IMR-90 (cell line): ENCODE data around the gene NXN. TPM values are rescaled to one million over a fixed set of nuclear protein-coding genes. Genes with fewer than 3 reads are reported as not detected.

Source experiments
- ATAC-seq: fragments of 200-7000 bp; cut with Tn5 transposase; 2 replicates; pipeline ENCODE4 v1.9.1; 2020; ENCODE audit warnings: low read depth, mild to moderate bottlenecking, moderate library complexity
- BruUV-seq: library from RNA; stranded (reverse); fragments of 400-500 nt; replicated peaks from 2 replicates; lab custom pipeline; 2021; lab: Mats Ljungman, UMichigan
- CTCF ChIA-PET: fragments of 300-600 bp; formaldehyde crosslinking; extraction: SDS; loops from one replicate; lab custom pipeline; 2021; ENCODE audit warnings: antibody characterized with exemption; lab: Yijun Ruan, JAX
- POLR2A ChIA-PET: fragments of 300-600 bp; sonication (Branson Sonifier 250); formaldehyde crosslinking; loops from one replicate; lab custom pipeline; 2022; ENCODE audit warnings: antibody characterized with exemption; ENCODE audit not compliant: unreplicated experiment; lab: Charles Lee
- DNase-seq: peaks from one replicate; pipeline ENCODE4 v3.0.0; 2013
- H2AFZ ChIP-seq: replicated peaks from 2 replicates; pipeline ENCODE3; 2013; ENCODE audit warnings: low read length, mild to moderate bottlenecking; ENCODE audit not compliant: poor library complexity
- H2AK5ac ChIP-seq: 2 replicates; pipeline ENCODE4 v1.6.1; 2013; ENCODE audit warnings: low read depth, low read length, inconsistent platforms
- H2AK9ac ChIP-seq: replicated peaks from 2 replicates; pipeline ENCODE3; 2013; ENCODE audit warnings: mild to moderate bottlenecking, low read depth, low read length, moderate library complexity; ENCODE audit not compliant: poor library complexity
- H2BK120ac ChIP-seq: 2 replicates; pipeline ENCODE4 v1.6.1; 2013; ENCODE audit warnings: low read depth, low read length, inconsistent platforms
- H2BK15ac ChIP-seq: 3 replicates; pipeline ENCODE4 v1.6.1; 2013; ENCODE audit warnings: low read depth, low read length, inconsistent platforms
- H2BK20ac ChIP-seq: 2 replicates; pipeline ENCODE4 v1.6.1; 2013; ENCODE audit warnings: low read depth, mild to moderate bottlenecking, inconsistent platforms, low read length, moderate library complexity
- H2BK5ac ChIP-seq: 2 replicates; pipeline ENCODE4 v1.6.1; 2013; ENCODE audit warnings: mild to moderate bottlenecking, low read depth, low read length, inconsistent platforms; ENCODE audit not compliant: poor library complexity, severe bottlenecking
- H3K14ac ChIP-seq: replicated peaks from 2 replicates; pipeline ENCODE4 v1.6.1; 2013; ENCODE audit warnings: low read depth, low read length, inconsistent platforms
- H3K18ac ChIP-seq: 2 replicates; pipeline ENCODE4 v1.6.1; 2013; ENCODE audit warnings: low read depth, low read length, control low read depth
- H3K23ac ChIP-seq: 2 replicates; pipeline ENCODE4 v1.6.1; 2013; ENCODE audit warnings: low read depth, low read length, inconsistent platforms
- H3K27ac ChIP-seq: 2 replicates; pipeline ENCODE4 v1.5.1; 2013; ENCODE audit warnings: mild to moderate bottlenecking, control low read depth, low read length; ENCODE audit not compliant: insufficient read depth
- H3K27me3 ChIP-seq: 2 replicates; pipeline ENCODE4 v1.6.1; 2013; ENCODE audit warnings: low read length; ENCODE audit not compliant: control insufficient read depth, insufficient read depth
- H3K36me3 ChIP-seq: 2 replicates; pipeline ENCODE4 v1.6.1; 2013; ENCODE audit warnings: low read length, mixed read lengths; ENCODE audit not compliant: control insufficient read depth, insufficient read depth
- H3K4ac ChIP-seq: 2 replicates; pipeline ENCODE4 v1.6.1; 2013; ENCODE audit warnings: low read depth, low read length, inconsistent platforms
- H3K4me1 ChIP-seq: 2 replicates; pipeline ENCODE4 v1.6.1; 2013; ENCODE audit warnings: low read length, mixed read lengths; ENCODE audit not compliant: control insufficient read depth, insufficient read depth
- H3K4me2 ChIP-seq: 2 replicates; pipeline ENCODE4 v1.6.1; 2013; ENCODE audit warnings: low read depth, mild to moderate bottlenecking, control low read depth, low read length, moderate library complexity
- H3K4me3 ChIP-seq: 2 replicates; pipeline ENCODE4 v1.5.1; 2013; ENCODE audit warnings: low read depth, mild to moderate bottlenecking, control low read depth, low read length, moderate library complexity; ENCODE audit not compliant: insufficient read depth
- H3K56ac ChIP-seq: 2 replicates; pipeline ENCODE4 v1.6.1; 2013; ENCODE audit warnings: low read length, inconsistent platforms; ENCODE audit not compliant: insufficient read depth; ENCODE audit errors: extremely low read depth
- H3K79me1 ChIP-seq, 2 experiments: 2 replicates each; pipeline ENCODE4 v1.6.1; 2013; ENCODE audit warnings: low read length in 2 of 2, inconsistent platforms in 1 of 2, low read depth in 1 of 2
- H3K9ac ChIP-seq: 2 replicates; pipeline ENCODE4 v1.6.1; 2013; ENCODE audit warnings: low read depth, low read length, control low read depth
- H3K9me1 ChIP-seq: 2 replicates; pipeline ENCODE4 v1.6.1; 2013; ENCODE audit warnings: low read length, inconsistent platforms; ENCODE audit not compliant: insufficient read depth
- H3K9me3 ChIP-seq: 2 replicates; pipeline ENCODE4 v1.6.1; 2013; ENCODE audit warnings: low read length; ENCODE audit not compliant: control insufficient read depth, insufficient read depth
- H4K20me1 ChIP-seq: 2 replicates; pipeline ENCODE4 v1.6.1; 2013; ENCODE audit warnings: low read length, inconsistent platforms; ENCODE audit not compliant: insufficient read depth
- H4K5ac ChIP-seq: 2 replicates; pipeline ENCODE4 v1.6.1; 2013; ENCODE audit warnings: mild to moderate bottlenecking, low read depth, low read length, control low read depth
- H4K8ac ChIP-seq, 2 experiments: 2 replicates each; pipeline ENCODE4 v1.6.1; 2013; ENCODE audit warnings: low read depth in 2 of 2, low read length in 2 of 2, control low read depth in 1 of 2, inconsistent platforms in 1 of 2
- H4K91ac ChIP-seq: 2 replicates; pipeline ENCODE4 v1.6.1; 2013; ENCODE audit warnings: low read depth, low read length, inconsistent platforms; ENCODE audit not compliant: insufficient read depth
- FOS ChIP-seq: fragments of 150-350 bp; IDR thresholded peaks from 2 replicates; pipeline ENCODE4 v1.6.1; 2016; ENCODE audit warnings: low read depth, low read length
- MAFK ChIP-seq: IDR thresholded peaks from 2 replicates; pipeline ENCODE4 v1.6.1; 2012; ENCODE audit warnings: low read depth, low read length, improper control_type of control experiment
- POLR2A ChIP-seq: IDR thresholded peaks from 2 replicates; pipeline ENCODE4 v1.6.1; 2012; ENCODE audit warnings: mild to moderate bottlenecking, low read depth, low read length
- WGBS, 2 experiments: methylation state at CpG; one replicate each; pipeline versions ENCODE4 v1.1.5 to v1.1.7; 2013; ENCODE audit warnings: missing lambda C conversion rate in 2 of 2; ENCODE audit not compliant: insufficient read length in 1 of 2; ENCODE audit errors: extremely low coverage in 2 of 2; 5-methylcytosine and 5-hydroxymethylcytosine counted together
- dilution Hi-C: fragments of 300-500 bp; cut with HindIII; formaldehyde crosslinking; loops from one replicate; pipeline ENCODE4 v1.14.3; 2018; ENCODE audit warnings: low sequenced_read_pairs; ENCODE audit not compliant: unreplicated experiment
- in situ Hi-C: fragments of 300-500 bp; cut with MboI; formaldehyde crosslinking; loops from 3 replicates; pipeline ENCODE4 v1.14.3; 2019; ENCODE audit warnings: low sequenced_read_pairs, inconsistent platforms, mixed read lengths
- intact Hi-C: fragments of 100-400 bp; cut with micrococcal nuclease; formaldehyde crosslinking; loops from 2 replicates; pipeline ENCODE4 v1.10.0; 2022
- polyA plus RNA-seq, 3 experiments: library from polyadenylated mRNA; depleted of rRNA; stranded (reverse); fragments of >200 nt; gene quantifications; 2 replicates each; pipeline ENCODE4 v1.2.3, GENCODE V29; 2012; ENCODE audit warnings: low replicate concordance in 1 of 3
- total RNA-seq: library from RNA; depleted of rRNA; stranded (reverse); fragments of >200 nt; gene quantifications from 2 replicates; pipeline ENCODE4 v1.2.3, GENCODE V29; 2012

NXN gene
- total and polyA plus RNA-seq, 2 of the 4 experiments (the other 2 are of a cell fraction), result 52.5 to 116 TPM

DNA sequence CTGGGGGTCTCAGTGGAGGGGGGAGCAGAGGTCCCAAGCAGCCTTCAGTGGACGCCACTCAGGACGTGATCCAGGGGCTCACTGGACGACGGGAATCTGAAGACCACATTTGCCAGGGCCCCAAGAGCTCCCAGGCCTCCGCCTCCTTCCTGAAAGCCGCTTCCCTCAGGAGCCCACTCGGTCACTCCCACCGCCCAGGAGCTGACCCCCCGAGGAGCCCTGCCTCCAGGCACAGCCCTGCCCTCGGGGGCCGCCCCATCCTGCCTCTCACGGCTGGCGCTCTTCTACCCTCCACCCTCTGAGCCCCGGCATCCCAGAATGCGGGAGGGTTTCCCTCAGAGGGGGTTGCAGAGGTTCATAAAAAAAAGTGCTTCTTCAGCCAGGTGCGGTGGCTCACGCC lies 41.6 kb upstream of the NXN start:
- Histone ChIP-seq H3K9ac (no peak overlapping the region), H3K79me1 (peaks cover 0 to 27% of the 10 kb centered on the region in 2 experiments; a peak in 2 of 4 replicates), H3K27ac (no peak overlapping the region), H4K8ac (no peak overlapping the region), H2AK9ac (no peak overlapping the region), H3K4me3 (no peak overlapping the region), H3K18ac (no peak overlapping the region), H2AK5ac (no peak overlapping the region), H3K23ac (no peak overlapping the region), H3K36me3 (peaks cover 3% of the 10 kb centered on the region; the same call in 1 of the 2 replicates), H2BK120ac (no peak overlapping the region), H4K5ac (no peak overlapping the region), H3K9me1 (no peaks in the 10 kb centered on the region), H4K91ac (no peak overlapping the region), H3K14ac (no peak overlapping the region), H3K4ac (no peak overlapping the region), H3K4me2 (no peak overlapping the region), H2BK5ac (no peak overlapping the region), H2BK20ac (no peak overlapping the region), H4K20me1 (peaks cover 4% of the 10 kb centered on the region), H3K9me3 (no peaks in the 10 kb centered on the region), H3K4me1 (no peaks in the 10 kb centered on the region; the same call in 1 of the 2 replicates), H3K27me3 (no peaks in the 10 kb centered on the region), H2BK15ac (no peak overlapping the region), H3K56ac (no peak overlapping the region), H2AFZ (no peak overlapping the region)
- DNase-seq, result no peak
- in situ Hi-C loops (no loop called here), intact Hi-C loops (no loop called here), dilution Hi-C loops (no loop called here)
- ChIA-PET CTCF (no interaction called here), POLR2A (no interaction called here)
- ATAC-seq, result no peak
- no TSS peak for BruUV-seq
- WGBS, 2 experiments, result 92% methylated on average over 8 of the region's 17 CpGs; no CpG with 5 or more reads in 1 of the 2 experiments
- TF ChIP-seq MAFK (no peak), POLR2A (no peak), FOS (no peak)
